Fibroblast of upper back skin (primary cell): ENCODE measurements around the gene CDH13.

ENCODE experiments used
- DNase-seq: peaks from one replicate; pipeline ENCODE4 v3.0.0-alpha.2; 2013

The CDH13 gene

DNA sequence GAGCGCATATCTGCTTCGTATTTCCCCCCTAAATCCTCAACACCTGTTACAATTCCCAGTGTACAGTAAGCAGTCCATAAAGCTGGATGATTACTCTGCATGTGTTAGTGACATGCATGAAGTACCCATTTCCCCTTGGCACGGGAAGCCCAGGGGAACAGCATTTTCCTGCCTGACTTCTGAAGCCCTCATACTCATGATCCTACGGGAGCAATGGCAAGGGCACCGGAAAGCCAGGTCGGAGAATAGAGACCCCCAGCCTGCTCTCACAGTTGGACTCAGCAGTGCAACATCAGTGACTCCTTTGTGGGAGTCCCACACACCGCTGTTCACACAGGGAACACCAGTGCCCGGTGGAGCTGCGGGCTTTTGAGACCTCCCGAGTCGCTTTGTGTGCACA, 336.9 kb downstream of the CDH13 start:
- DNase-seq, result no peak

DNA sequence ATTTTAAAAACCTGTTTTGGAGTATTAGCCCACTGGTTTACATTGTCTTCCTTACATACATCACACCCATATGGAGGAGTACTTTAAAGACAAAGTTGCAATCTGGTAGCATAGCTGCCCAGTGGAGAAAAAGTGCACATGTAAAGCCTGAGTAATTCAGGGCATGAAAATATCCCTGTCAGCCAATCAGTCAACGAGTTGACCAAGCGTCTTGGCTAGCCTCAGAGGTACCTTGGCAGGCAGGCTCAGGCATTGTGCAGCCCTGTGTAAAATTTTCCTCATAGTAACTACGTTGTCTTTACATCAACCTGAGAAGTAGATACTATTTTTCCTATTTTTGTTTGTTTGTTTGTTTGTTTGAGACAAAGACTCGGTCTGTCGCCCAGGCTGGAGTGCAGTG, 339.0 kb downstream of the CDH13 start:
- DNase-seq, result no peak

DNA sequence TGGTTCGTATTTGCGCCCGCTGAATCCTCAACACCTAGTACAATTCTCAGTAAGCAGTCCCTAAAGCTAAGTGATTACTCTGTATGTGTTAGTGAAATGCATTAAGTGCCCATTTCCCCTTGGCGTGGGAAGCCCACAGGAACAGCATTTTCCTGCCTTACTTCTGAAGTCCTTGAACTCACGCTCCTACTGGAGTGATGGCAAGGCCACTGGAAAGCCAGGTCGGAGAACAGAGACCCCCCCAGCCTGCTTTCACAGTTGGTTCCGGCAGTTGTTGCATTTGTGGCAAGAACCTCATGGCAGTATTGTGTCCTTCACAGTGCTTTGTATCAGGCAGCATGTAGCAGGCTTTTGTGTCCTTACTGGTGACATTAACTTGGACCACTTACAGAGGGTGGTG, 340.7 kb downstream of the CDH13 start:
- no peak for DNase-seq

DNA sequence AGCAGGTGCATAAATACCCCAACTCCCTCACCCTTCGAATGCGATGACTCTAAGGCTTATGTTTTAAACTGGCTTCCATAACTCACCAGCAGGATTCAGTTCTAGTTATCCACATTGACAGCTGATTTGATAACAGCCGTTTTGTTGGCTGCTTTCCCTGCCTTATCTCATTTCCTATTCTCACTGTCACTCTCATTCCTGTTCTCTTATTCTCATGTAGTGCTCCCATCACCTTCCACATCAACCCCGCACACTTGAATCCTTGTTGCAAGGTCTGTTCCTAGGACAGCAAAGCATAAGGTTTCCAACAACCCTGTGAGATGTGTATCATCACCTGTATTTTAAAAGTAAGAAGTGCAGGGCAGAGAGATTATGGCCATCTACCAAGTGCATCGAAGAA, 344.4 kb downstream of the CDH13 start:
- DNase-seq, result no peak

DNA sequence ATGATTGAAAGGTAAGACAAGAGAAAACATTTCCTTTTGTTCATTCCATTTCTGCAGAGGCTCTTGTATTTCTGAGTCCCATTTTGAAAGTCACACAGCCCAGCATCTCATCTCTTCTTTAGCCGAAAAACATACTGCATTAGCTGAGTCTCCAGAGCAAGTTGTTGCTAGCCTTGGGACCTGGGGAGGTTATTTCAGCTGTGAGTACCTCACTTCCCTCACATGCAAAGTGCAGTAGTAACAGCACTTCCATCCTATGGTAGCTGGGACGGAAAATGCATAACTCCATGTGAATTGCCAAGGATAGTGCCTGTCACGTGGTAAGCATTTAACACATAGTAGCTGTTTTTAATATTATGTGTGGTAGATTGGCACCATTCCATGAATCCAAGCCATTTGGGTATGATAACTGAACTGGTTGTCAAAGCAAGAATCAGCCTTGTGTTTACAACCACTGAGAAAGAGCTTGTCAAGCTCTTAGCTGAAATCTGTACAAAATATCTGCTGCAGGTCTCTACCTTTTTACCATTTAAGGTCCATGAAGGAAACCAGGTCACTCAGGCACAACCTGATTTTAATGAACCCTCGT, 345.7 kb downstream of the CDH13 start:
- DNase-seq, result no peak

DNA sequence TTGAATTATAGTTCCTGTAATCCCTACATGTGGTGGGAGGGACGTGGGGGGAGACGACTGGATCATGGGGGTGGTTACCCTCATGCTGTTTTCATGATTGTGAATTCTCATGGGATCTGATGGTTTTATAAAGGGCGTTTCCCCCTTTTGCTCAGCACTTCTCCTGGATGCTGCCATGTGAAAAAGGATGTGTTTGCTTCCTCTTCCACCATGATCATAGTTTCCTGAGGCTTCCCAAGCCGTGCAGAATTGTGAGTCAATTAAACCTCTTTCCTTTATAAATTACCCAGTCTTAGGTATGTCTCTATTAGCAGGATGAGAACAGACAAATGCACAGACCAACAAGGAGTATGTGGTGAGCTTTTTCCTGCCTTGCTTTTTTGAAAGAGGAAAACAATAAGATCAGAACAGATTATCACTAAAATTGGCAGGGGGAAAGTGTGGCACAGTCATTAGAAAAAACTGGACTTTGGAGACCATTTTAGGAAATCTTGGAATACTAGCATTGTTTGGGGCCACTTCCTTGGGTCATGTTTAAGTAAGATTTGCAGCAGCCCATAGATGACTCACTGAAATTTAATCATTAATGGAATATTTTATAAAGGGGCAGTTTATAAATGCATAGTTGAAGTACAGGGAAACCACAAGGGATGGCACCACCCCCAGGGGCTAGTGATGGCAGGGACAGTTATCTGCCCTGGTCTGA, 352.8 kb downstream of the CDH13 start:
- DNase-seq, result no peak

DNA sequence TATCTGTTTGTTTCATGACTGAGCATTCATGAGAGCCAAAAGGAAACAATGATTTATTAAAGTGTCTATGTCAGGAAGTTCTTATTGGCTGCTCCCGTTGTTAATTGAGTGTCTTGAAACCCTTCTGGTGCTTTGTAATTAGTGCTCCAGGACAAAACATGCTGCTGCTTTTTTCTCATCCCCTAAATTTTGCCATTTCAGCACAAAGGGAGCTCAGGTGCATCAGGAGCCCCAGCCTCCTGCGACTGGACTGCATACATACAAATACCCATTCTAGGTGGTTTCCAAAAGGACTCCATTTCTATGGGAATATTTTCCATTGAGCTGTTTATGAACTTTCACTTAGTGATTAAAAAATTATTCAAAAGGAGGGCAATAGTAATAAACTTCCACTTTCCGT, 354.0 kb downstream of the CDH13 start:
- DNase-seq, result no peak

DNA sequence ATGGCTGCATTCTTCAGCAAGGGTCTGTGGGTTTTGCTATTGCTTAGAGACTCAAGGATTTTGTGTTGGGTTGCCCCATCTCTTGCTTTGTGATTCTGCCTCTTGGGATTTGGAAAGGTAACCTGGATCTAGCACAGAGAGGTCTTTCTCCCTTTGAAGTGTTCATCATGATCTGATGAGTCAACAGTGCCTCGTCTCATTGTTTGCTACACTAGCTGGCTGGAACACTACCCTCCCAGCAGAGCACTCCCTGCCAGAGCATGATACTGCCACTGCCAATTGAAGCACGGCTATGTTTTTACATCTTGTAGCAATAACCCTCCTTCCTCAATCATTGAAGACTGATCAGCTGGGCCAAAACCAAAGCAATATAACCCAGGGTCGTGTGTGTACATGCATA, 361.0 kb downstream of the CDH13 start:
- no peak for DNase-seq

DNA sequence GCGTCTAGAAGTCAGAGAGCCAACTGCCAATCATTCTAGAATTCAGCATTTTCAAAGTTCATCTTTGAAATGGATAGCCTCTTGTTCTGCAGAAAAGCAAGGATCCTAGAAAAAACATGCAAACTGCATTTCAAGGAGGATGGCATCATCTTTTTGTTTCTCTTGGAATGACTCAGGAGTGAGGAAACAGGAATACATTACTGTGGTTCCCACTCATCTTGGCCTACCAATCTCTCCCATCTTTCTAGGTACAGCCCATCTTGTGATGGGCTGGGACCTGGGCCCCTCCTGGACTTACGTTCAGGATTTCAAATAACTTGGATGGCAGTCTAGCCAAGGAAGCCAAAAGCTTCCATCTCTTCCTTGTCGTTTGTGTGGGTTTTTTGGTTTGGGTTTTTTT, 363.4 kb downstream of the CDH13 start:
- DNase-seq, result peak; percentile 52

DNA sequence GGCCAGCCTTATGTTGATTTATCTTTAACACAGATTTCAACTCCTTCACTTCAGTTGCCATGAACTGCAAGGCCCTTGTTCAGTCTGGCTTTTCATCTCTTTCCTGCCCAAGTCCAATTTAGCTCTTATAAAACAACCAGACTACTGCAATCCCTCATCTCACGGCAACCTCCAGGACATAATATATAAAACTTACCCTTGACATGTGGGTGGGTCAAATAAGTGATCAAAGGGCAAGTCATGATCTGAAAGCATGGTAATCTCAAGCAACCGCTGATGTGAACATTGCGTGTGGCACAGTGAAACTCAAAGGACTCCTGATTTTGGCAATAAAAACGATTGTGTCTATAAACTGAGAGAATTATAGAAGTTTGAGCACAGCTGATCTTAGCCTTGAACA, 364.6 kb downstream of the CDH13 start:
- no peak for DNase-seq

DNA sequence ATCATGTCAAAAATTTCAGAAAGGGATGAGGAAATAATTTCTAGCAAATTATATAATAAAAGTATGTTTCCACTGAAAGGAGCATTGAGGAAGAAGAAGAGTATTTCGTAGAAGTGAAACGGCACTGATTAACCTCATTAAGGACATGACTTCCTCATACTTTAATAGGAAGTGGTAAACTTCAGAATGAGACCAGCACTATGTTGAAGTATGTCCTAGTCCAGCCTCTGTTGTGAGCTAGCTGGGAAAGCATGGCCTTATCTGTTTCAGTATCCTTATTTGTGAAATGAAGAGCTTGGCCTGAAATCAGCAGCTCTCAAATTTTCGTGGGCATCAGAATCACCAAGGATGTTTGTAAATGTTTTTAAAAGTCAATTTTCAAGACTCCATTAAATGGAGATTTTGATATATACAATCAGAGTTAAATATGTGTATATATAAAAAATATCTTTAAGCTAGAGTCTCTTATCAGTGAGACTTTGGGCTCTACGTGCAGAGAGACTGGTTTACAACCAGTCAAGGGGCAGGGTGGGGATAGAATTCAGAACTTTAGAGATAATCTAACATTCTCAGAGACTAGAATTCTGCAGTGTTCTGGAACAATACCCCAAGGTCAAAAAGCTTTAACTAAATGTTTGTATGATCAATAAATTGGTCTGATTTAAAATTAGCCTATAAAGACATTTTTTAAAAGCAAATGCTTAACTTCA, 365.4 kb downstream of the CDH13 start:
- DNase-seq, result no peak

DNA sequence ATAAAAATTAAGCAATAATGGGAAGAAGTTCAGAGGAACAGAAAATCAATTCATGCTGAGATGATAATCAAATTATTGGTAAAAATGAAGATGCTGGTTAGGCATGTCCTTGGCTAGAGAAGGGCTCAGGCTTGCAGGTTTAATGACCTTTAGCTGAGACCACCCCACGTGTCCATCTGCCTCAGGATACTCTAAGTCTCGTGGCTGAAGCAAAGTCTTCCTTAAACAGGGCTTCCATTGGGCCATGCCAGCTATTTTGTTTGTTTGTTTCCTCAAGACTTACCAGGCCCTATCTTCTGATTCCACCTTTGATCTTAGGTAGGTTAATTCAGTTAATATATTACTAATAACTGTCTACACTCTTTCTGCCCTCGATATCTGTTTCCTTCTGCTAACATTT, 366.0 kb downstream of the CDH13 start:
- no peak for DNase-seq

DNA sequence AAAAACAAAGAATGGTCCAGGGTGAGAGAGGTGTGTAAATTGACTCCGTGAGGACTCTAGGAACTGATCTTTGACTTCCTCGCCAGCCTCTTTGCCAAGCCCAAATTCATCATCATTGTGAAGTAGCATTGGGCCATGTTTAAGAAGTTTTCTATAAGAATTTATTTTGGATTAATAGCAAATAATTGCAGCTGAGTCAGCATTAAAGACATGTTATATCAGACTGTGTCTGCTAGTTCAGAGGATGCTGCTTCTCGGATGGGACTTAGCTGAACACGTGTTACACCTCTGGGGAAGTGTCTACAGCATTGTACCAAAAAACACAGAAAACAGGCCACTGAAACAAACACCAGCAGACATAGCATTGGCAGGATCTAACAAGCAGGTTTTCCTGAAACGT, 366.6 kb downstream of the CDH13 start:
- no peak for DNase-seq

DNA sequence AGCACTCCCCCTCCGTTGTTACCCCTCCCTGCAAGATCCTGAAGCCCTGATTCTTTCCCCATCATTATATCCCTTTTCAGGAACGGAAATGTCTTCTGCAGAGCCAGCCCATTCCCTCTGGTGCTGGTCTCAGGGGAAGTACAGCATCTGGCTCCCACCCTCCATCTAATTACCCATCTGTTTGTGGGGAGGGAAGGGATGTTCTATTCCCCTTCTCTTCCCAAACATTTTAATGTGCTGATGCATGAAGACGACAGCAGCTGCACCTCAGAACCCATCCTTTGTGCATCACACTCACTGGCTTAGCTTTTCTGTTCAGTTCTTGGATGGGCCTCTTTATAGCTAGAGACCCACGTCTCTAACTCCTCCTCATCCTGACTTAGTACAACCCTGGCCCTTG, 367.2 kb downstream of the CDH13 start:
- DNase-seq, result no peak

DNA sequence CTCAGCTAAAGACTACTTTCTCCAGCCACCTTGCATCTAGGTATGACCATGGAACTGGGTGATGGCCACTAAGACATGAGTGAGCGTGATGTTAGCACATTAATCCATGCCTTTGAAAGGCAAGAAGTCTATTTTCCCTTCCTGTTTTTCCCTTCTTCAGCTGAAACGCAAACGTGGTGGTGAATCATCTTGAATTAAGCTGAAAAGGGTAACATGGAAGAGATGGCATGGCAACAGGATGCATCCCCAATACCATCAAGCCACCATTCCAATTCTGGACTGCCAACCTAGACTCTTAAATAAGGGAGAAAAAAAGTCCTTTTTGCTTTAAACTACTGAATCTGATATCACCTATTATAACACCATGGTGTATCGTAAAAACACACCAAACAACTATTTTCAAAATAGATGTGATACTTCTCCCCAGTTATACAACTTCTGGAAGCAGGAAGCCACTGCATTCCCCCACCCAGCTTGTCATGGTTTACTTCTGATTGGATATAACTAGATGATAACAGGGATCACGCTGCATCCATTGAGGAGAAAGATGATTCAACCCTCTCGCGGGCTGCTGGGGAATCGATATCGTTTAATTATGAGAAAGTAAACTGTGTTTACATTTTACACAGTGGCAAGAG, 368.6 kb downstream of the CDH13 start:
- no peak for DNase-seq

DNA sequence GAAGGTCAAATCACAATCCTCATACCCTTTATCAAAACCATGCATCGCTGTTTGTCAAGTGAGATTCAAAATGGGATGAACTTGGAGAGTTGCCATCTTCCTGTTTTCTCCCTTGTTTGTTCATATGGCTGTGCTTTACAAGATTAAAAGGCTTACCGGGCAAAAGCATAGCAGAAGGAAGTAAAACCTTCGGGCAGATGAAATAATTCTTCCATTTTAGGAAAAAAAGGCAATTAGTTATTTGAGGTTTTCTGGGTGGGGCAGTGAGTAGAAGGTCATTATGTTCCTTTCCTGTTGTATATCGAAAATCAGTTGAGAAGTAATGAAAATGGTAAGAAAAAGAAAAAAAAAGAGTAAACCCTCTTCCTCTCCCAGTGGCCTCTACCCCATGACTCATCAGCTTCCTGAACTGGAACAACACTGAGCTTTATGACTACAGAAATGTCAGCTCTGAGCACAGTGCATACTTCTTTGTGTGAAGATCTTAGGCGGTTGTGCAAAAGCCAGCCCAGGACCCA, 369.2 kb downstream of the CDH13 start:
- DNase-seq, result peak; percentile 80

DNA sequence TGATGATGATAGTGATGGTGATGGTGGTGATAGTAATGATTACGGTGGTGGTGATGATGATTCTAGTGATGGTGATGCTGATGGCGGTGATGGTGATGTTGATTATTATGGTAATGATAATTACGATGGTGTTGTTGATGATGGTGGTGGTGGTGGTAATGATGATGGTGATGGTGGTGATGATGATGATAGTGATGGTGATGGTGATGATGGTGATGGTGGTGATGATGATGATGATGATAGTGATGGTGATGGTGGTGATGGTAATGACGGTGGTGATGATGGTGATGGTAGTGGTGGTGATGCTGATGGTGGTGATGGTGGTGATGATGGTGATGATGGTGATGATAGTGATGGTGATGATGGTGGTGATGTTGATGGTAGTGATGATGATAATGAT, 370.0 kb downstream of the CDH13 start:
- DNase-seq, result no peak

DNA sequence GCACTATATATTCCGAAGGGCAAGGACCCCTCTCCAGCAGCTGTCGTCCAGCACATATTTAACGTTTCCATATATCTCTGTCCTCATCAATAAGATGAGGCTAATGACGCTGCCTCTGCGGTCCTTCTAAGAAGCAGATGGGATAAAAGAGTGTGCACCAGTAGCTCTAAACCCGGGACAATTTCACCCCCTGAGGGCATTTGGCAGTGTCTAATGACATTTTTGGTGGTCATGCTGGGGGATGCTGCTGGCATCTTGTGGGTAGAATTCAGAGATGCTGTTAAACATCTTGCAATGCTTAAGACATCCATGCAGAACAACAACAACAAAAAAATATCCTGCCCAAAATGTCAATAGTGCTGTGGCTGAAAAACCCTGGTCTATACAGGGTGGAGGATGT, 372.9 kb downstream of the CDH13 start:
- DNase-seq, result no peak

DNA sequence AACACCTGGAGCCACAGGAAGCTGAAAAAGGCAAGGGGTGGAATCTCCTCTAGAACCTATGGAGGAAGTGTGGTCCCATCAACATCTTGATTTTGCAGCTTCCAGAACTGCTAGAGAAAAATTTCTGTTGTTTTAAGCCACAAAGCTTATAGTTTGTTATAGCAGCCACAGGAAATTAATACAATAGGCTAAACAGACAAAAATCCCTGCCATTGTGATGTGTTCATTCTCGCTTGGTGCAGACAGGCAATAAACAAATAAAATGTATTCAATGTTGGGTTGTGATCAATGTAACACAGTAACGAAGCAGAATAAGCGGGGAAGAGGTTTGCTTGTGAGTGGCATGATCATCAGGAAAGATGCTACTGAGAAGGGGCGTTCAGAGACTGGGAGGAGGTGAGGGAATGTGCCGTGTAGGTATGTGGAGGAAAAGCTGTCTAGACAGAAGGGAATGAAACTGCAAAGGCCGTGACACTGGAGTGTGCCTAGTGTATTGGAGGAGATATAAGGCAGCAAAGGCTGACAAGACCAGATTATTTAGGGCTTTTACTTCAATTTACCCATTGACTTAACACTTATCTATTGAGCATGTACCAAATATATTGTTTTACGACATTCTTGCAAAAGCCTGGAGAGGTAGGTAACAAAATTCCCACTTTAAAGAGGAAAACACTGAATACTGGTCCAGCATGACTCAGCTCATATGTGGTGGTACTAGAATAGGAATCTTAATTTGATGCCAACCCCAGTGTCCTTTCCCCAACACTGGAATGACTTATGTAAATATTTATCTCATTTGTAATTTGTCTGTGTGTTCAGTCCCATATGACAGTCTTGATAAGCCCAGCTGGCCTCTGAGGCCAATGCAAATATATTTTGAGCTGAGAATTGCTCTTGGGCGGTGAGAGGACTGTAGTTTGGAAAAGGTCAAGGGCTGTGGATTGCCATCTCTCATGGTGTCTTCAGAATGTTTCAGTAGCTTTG, 375.9 kb downstream of the CDH13 start:
- no peak for DNase-seq

DNA sequence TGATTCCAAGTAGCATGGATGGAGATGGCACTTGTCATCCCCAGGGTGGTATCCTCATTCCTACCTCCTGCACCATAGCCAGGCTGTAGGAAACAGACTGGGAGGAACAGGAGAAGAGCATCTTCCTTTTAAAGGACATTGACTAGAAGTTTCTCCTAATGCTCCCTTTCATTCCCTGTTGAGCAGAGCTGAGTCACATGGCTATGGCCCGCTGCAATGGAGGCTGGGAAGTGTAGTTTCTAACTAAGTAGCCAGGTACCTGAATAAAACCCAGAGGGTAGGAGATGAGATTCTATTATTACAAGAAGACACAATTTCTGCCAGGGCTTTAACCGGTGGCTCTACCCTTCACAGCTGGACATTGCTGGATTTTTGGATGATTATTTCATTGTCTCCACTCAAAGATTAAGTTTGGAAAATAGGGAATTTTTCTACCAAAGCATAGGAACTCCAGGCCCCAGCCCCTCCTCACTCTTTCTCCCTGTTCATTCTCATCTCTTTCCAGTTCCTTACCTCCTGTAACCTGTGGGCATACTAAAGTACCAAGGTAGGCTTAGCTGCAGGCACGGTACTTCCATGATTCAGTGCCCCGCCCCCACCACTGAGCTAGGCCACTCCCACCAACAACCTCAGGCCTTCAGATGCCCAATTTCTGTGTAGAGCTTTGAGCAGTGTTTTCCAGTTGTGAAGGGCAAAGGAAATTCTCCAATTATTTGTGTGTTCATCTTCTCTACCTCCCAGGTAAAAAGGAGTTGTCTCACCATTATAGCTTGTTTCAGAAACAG, 378.3 kb downstream of the CDH13 start:
- no peak for DNase-seq

DNA sequence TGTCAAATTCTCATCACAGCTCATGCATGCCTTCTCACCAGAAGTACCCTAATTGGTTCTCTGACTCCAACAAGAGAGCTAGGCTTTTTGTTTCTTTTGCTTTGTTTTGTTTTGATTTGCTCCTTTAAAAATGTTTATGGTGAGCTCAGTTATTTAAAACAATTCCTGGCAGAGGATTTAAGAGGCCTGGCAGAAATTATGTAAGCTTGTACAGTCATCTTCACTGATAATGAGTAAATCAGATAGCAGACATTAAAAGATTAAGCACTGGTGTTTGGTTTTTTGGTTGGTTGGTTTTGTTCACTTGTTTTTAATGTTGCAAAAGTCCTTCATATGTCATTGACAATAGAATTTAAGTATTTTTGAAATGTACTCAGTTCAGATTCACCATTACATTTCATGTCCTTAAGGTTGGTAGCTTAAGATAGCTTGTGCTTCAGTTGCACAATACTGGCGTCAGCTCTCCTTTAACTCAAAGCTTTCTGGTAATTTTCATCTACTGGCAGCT, 378.9 kb downstream of the CDH13 start:
- DNase-seq, result no peak
